GM12878 (cell line): ENCODE measurements around the gene FSCB.

ENCODE experiments used
- CTCF ChIP-seq, 3 experiments: IDR thresholded peaks in 2 of 3; conservative IDR thresholded peaks in 1 of 3; 2 replicates each; pipeline ENCODE4 v1.5.1; 2011; ENCODE audit warnings: low read depth in 3 of 3, low read length in 3 of 3, mild to moderate bottlenecking in 3 of 3, control low read depth in 2 of 3, moderate library complexity in 2 of 3, inconsistent platforms in 1 of 3, mixed read lengths in 1 of 3; ENCODE audit not compliant: control insufficient read depth in 2 of 3, insufficient read depth in 1 of 3; ENCODE audit errors: extremely low read depth in 1 of 3
- HCFC1 ChIP-seq: fragments of 150-350 bp; IDR thresholded peaks from 2 replicates; pipeline ENCODE4 v1.6.1; 2014; ENCODE audit warnings: low read length
- POLR2A ChIP-seq: IDR thresholded peaks from 2 replicates; pipeline ENCODE4 v1.6.1; 2011; ENCODE audit warnings: low read depth, mild to moderate bottlenecking, low read length
- TAF1 ChIP-seq: IDR thresholded peaks from 2 replicates; pipeline ENCODE4 v1.6.1; 2011; ENCODE audit warnings: mild to moderate bottlenecking, low read depth, low read length, borderline replicate concordance
- USF2 ChIP-seq: IDR thresholded peaks from 2 replicates; pipeline ENCODE4 v1.6.1; 2011; ENCODE audit warnings: low read depth, low read length, improper control_type of control experiment, borderline replicate concordance

GRCh38 chr14:44528180-44528579, 21.1 kb upstream of the FSCB start:
- TF ChIP-seq TAF1 = no peak
- TF ChIP-seq POLR2A = no peak
- no peak for TF ChIP-seq CTCF (IDR thresholded peaks at IDR 0.05 in 2 of 3, conservative IDR thresholded peaks at IDR 0.05 in 1 of 3; ENCODE audit: control insufficient read depth in 2 of 3, extremely low read depth in 1 of 3, insufficient read depth in 1 of 3, low read depth in 3 of 3, low read length in 3 of 3)
- TF ChIP-seq HCFC1 = no peak
- no peak for TF ChIP-seq USF2
